Activated CD4-positive, alpha-beta memory T cell treated with anti-CD3 and anti-CD28 coated beads, Interleukin-2, amount 10 ng/mL, durations not matched to agents 7 days and 5 days (primary cell): ENCODE measurements around the gene NPAS3. TPM values are rescaled to one million over a fixed set of nuclear protein-coding genes. Genes with fewer than 3 reads are reported as not detected.

Experiments
- CTCF ChIA-PET: fragments of 350-600 bp; sonication (Branson Sonifier 250); formaldehyde crosslinking; loops from one replicate; lab custom pipeline; 2021; ENCODE audit warnings: antibody characterized with exemption, inconsistent platforms; lab: Charles Lee
- POLR2A ChIA-PET: fragments of 350-600 bp; sonication (Branson Sonifier 250); formaldehyde crosslinking; loops from one replicate; lab custom pipeline; 2021; ENCODE audit warnings: antibody characterized with exemption; lab: Charles Lee
- DNase-seq: peaks from one replicate; pipeline ENCODE4 v3.0.0-alpha.2; 2020
- H3K27ac Mint-ChIP-seq: one replicate; pipeline ENCODE4 v1.8.0; 2021; ENCODE audit warnings: mild to moderate bottlenecking, mixed read lengths
- H3K27me3 Mint-ChIP-seq: one replicate; pipeline ENCODE4 v1.8.0; 2021; ENCODE audit warnings: mixed read lengths
- H3K36me3 Mint-ChIP-seq: one replicate; pipeline ENCODE4 v1.8.0; 2021; ENCODE audit warnings: low read depth, mixed read lengths
- H3K4me1 Mint-ChIP-seq: one replicate; pipeline ENCODE4 v1.8.0; 2021; ENCODE audit warnings: mixed read lengths
- H3K4me3 Mint-ChIP-seq: one replicate; pipeline ENCODE4 v1.8.0; 2021; ENCODE audit warnings: mild to moderate bottlenecking, mixed read lengths
- H3K9me3 Mint-ChIP-seq: one replicate; pipeline ENCODE4 v1.8.0; 2021; ENCODE audit warnings: mixed read lengths
- total RNA-seq, 2 experiments: library from RNA; stranded (reverse); gene quantifications; one replicate each; pipeline ENCODE4 v1.2.3, GENCODE V29; 2021

The NPAS3 gene
- total RNA-seq, 2 experiments from 2014 or later: not detected

DNA sequence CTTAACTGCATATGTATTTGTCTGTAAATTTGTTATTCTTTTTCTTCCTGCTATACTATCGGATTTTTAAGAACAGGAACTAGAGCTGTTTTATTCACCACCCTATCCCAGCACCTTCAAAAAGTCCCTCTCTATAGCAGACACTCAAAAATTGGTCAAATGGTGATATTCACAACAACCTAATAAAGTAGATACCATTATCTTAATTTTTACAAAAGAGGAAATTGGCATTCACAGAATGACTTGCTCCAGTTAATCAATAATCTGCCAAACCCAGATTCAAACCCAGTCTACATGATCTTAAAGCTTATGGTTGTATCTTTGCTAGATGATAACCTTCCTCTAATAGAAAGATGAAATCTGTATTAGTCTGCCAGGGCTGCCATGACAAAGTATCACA, 585.6 kb downstream of the NPAS3 start:
- Mint-ChIP-seq H3K36me3 (no peaks in the 10 kb centered on the region), H3K4me1 (no peaks in the 10 kb centered on the region), H3K27me3 (no peaks in the 10 kb centered on the region), H3K27ac (no peak overlapping the region), H3K9me3 (no peaks in the 10 kb centered on the region), H3K4me3 (no peak overlapping the region)
- no peak for DNase-seq
- CTCF ChIA-PET: no interaction called here
- POLR2A ChIA-PET: no interaction called here

- Mint-ChIP-seq H3K27ac (no peak overlapping the region), H3K9me3 (no peaks in the 10 kb centered on the region), H3K27me3 (no peaks in the 10 kb centered on the region), H3K4me1 (no peaks in the 10 kb centered on the region), H3K4me3 (no peak overlapping the region), H3K36me3 (no peaks in the 10 kb centered on the region)
- ChIA-PET POLR2A (no interaction called here), CTCF (no interaction called here)
- no peak for DNase-seq
These were observed 586.9 kb downstream of the NPAS3 start for GRCh38 chr14:33525626-33526025.

- no peaks in the 10 kb centered on the region for H3K27me3 Mint-ChIP-seq
- ChIA-PET CTCF (no interaction called here), POLR2A (no interaction called here)
- no peak overlapping the region for H3K27ac Mint-ChIP-seq
- no peak overlapping the region for H3K4me3 Mint-ChIP-seq
- H3K36me3 Mint-ChIP-seq: no peaks in the 10 kb centered on the region
- H3K9me3 Mint-ChIP-seq: no peaks in the 10 kb centered on the region
- no peaks in the 10 kb centered on the region for H3K4me1 Mint-ChIP-seq
- no peak for DNase-seq
These were observed 588.5 kb downstream of the NPAS3 start for GRCh38 chr14:33527023-33527634.

GRCh38 chr14:33528655-33529054, 590.0 kb downstream of the NPAS3 start:
- CTCF ChIA-PET: no interaction called here
- Mint-ChIP-seq H3K27ac (no peak overlapping the region), H3K27me3 (no peaks in the 10 kb centered on the region), H3K4me3 (no peak overlapping the region), H3K36me3 (no peaks in the 10 kb centered on the region), H3K4me1 (no peaks in the 10 kb centered on the region), H3K9me3 (no peaks in the 10 kb centered on the region)
- POLR2A ChIA-PET: no interaction called here
- DNase-seq: no peak

DNA sequence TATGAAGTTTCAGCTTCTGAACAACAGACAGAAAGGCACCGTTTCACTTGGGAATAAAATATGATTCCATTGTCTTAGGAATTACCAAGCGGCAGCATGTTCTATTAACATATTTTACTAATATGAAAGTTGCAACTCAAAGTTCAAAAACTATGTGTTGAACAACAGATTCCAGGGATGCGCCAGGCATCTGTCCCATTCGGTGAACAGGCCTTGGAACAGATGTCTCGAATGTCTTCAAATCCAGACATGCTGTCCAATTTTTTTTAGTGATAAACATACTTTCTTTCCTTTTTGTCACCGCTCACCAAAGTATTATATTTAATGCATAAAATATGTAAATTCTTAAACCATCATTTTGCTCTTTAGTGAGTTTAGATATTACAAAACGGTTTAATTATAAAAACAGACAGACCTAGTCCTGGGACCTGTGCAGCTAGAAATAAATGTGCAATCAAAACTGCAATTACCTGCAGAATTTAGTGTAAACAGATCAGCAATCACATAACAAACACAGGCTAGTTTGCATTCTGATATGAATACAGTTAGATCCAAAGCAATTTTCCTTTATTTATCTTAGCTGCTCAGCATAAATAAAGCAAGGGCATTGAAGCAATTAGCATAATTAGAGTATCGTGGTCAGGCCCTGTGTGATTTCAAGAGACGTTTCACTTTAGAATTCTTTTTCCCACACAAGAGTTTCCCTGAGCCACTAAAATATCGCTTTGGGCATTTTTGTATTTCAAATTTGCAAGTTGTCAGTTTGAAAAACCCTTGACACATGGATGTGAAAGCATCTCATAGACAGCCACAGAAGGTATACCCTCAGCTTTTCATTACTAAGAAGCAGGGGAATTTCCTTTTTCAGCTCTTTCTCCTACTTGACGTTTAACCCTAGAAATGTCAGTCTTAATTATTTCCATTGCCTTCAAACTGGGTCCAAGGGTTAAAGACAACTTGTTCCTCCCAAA, 591.4 kb downstream of the NPAS3 start:
- Mint-ChIP-seq H3K4me1 (no peaks in the 10 kb centered on the region), H3K36me3 (no peaks in the 10 kb centered on the region), H3K4me3 (no peak overlapping the region), H3K27ac (no peak overlapping the region), H3K9me3 (no peaks in the 10 kb centered on the region), H3K27me3 (no peaks in the 10 kb centered on the region)
- no peak for DNase-seq
- ChIA-PET POLR2A (no interaction called here), CTCF (no interaction called here)

DNA sequence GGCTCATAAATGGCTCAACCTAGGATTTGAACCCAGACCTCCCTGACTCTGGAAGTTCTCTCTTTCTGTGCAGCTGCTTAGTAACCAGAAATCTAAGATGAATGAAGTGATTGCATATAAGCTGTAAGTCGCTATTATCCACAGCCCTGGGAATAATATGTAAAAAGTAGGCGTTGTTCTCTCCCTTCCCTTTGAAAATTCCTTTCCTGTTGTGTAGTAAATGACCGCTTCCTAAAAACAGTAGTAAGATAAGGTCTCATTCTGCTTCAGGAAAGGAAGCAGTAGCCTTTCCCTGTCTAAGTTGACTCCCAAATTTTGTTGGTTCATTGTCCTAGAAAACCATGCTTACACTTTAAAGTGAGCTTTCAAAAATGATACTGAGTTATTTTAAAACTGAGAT, 593.9 kb downstream of the NPAS3 start:
- H3K27me3 Mint-ChIP-seq: no peaks in the 10 kb centered on the region
- DNase-seq: no peak
- no peak overlapping the region for H3K4me3 Mint-ChIP-seq
- no peaks in the 10 kb centered on the region for H3K4me1 Mint-ChIP-seq
- no peaks in the 10 kb centered on the region for H3K9me3 Mint-ChIP-seq
- no peaks in the 10 kb centered on the region for H3K36me3 Mint-ChIP-seq
- H3K27ac Mint-ChIP-seq: no peak overlapping the region
- CTCF ChIA-PET: no interaction called here
- POLR2A ChIA-PET: no interaction called here

GRCh38 chr14:33534104-33534503, 595.4 kb downstream of the NPAS3 start:
- no peaks in the 10 kb centered on the region for H3K4me1 Mint-ChIP-seq
- no peaks in the 10 kb centered on the region for H3K36me3 Mint-ChIP-seq
- no peaks in the 10 kb centered on the region for H3K27me3 Mint-ChIP-seq
- H3K27ac Mint-ChIP-seq: no peak overlapping the region
- DNase-seq: no peak
- CTCF ChIA-PET: no interaction called here
- POLR2A ChIA-PET: no interaction called here
- H3K9me3 Mint-ChIP-seq: no peaks in the 10 kb centered on the region
- H3K4me3 Mint-ChIP-seq: no peak overlapping the region

GRCh38 chr14:33534632-33535031, 596.0 kb downstream of the NPAS3 start:
- no peaks in the 10 kb centered on the region for H3K36me3 Mint-ChIP-seq
- H3K4me3 Mint-ChIP-seq: no peak overlapping the region
- no peaks in the 10 kb centered on the region for H3K4me1 Mint-ChIP-seq
- no peak overlapping the region for H3K27ac Mint-ChIP-seq
- no peaks in the 10 kb centered on the region for H3K27me3 Mint-ChIP-seq
- POLR2A ChIA-PET: no interaction called here
- DNase-seq: no peak
- H3K9me3 Mint-ChIP-seq: no peaks in the 10 kb centered on the region
- CTCF ChIA-PET: no interaction called here

GRCh38 chr14:33539918-33540357, 601.3 kb downstream of the NPAS3 start:
- Mint-ChIP-seq H3K9me3 (no peaks in the 10 kb centered on the region), H3K36me3 (no peaks in the 10 kb centered on the region), H3K27me3 (no peaks in the 10 kb centered on the region), H3K27ac (no peak overlapping the region), H3K4me1 (no peaks in the 10 kb centered on the region), H3K4me3 (no peak overlapping the region)
- ChIA-PET CTCF (no interaction called here), POLR2A (no interaction called here)
- no peak for DNase-seq

DNA sequence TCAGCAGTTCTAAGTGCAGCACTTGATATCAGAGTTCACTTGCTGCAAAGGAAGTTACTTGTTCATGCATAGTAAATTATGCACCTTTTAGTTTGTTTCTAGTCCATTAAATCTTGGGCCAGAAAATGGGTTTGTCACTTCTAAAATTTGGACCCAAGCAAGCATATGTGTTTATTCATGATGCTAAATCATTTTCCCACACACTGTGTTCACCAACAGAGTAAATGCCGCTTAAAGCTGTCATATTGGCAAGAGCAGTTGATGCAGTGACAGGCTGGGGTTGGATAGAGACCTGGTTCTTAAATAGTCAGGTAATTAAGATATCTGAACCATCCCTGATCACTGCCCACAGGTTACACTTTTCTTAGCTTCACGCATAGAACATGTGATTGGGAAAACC, 602.5 kb downstream of the NPAS3 start:
- no peak for DNase-seq
- H3K27me3 Mint-ChIP-seq: no peaks in the 10 kb centered on the region
- ChIA-PET POLR2A (no interaction called here), CTCF (no interaction called here)
- no peaks in the 10 kb centered on the region for H3K36me3 Mint-ChIP-seq
- H3K27ac Mint-ChIP-seq: no peak overlapping the region
- no peak overlapping the region for H3K4me3 Mint-ChIP-seq
- H3K4me1 Mint-ChIP-seq: no peaks in the 10 kb centered on the region
- H3K9me3 Mint-ChIP-seq: no peaks in the 10 kb centered on the region

DNA sequence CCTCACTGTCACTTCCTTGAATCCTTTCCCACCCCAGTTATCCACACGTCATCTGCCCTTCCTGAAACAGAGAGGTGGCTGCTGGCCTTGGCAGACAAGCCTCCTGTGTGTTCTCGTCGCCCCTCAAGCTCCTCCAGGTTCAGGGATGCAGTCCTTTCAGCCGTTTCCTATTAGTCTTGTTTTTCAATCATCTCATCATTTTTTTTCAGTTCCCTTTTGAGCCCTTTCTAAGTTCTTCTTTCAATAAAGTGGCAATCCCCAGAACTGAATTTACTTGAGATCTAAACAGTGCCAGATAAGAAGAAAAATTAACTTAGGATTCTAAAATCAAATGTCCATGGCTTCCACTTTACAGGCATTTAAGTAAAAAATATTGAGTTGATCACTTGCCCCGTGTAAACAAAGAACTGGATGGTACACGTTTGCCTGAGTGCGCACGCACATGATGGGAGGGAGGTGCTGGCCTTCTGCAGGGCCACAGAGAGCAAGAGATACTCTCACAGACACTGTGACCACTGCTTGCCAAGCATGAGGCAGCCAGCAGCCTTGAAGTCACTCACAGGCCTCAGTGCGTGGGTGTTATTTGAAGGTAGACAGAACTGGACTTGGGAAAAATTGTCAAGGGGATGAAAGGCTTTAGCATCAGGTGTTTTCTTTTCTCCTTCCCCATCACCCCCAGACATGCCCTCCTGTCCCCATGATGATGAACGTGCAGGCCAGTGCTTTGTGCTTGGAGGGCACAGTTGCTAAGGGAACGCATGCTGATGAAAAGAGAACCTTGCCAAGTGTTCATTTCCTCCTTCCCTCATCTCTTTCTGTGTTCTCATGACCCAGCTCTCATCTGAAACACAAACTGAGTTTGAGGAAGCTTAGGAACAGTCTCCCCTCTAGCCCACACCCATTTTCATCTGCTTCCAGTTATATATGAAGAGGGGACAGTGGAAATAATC, 603.9 kb downstream of the NPAS3 start:
- Mint-ChIP-seq H3K4me3 (no peak overlapping the region), H3K9me3 (no peaks in the 10 kb centered on the region), H3K36me3 (no peaks in the 10 kb centered on the region), H3K4me1 (no peaks in the 10 kb centered on the region), H3K27ac (no peak overlapping the region), H3K27me3 (no peaks in the 10 kb centered on the region)
- POLR2A ChIA-PET: no interaction called here
- CTCF ChIA-PET: no interaction called here
- DNase-seq: no peak

DNA sequence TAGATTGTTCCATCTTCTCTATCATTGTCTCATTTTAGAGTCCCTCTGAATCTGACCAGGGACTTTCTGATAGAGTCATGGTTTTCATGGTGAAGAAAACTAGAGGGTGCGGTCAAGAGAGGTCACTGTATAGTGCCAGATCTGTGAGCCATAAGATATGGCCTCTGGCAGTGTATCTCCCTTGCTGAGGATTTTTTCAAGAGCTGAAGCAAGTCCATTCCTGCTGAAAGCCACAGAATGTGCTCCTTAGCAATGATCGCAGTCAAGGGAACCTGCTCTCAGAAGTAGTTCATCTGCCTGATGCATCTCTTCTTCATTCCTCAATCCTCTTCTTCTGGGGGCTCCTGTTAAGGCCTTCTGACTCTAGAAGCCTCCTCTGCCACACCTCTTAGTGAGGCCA, 607.0 kb downstream of the NPAS3 start:
- no peaks in the 10 kb centered on the region for H3K9me3 Mint-ChIP-seq
- no peak for DNase-seq
- H3K36me3 Mint-ChIP-seq: no peaks in the 10 kb centered on the region
- H3K4me1 Mint-ChIP-seq: no peaks in the 10 kb centered on the region
- H3K4me3 Mint-ChIP-seq: no peak overlapping the region
- no peaks in the 10 kb centered on the region for H3K27me3 Mint-ChIP-seq
- ChIA-PET CTCF (no interaction called here), POLR2A (no interaction called here)
- H3K27ac Mint-ChIP-seq: no peak overlapping the region

GRCh38 chr14:33548606-33549005, 609.9 kb downstream of the NPAS3 start:
- Mint-ChIP-seq H3K36me3 (no peaks in the 10 kb centered on the region), H3K27ac (no peak overlapping the region), H3K27me3 (no peaks in the 10 kb centered on the region), H3K4me1 (no peaks in the 10 kb centered on the region), H3K4me3 (no peak overlapping the region), H3K9me3 (no peaks in the 10 kb centered on the region)
- ChIA-PET POLR2A (no interaction called here), CTCF (no interaction called here)
- no peak for DNase-seq
